ENCODE data around the gene SELENOO. TPM values are rescaled to one million over a fixed set of nuclear protein-coding genes. Genes with fewer than 3 reads are reported as not detected.

The SELENOO gene
- total RNA-seq, 2 experiments from 2014 or later, result 30.0 to 35.6 TPM

- Mint-ChIP-seq H3K4me1 (peaks cover 32% of the 10 kb centered on the region), H3K27me3 (no peaks in the 10 kb centered on the region), H3K36me3 (peaks cover 19% of the 10 kb centered on the region), H3K27ac (no peak overlapping the region), H3K4me3 (no peak overlapping the region), H3K9me3 (ENCODE audit: low read depth) (no peaks in the 10 kb centered on the region)
- CTCF ChIA-PET, result interaction anchor here (2.0 to 5.6 kb wide), 2 partner anchors 36 to 56 kb away, joined by 4 to 45 read pairs; no protein-coding TSS in a partner anchor
- ATAC-seq (no peak), DNase-seq (no peak)
Measured at GRCh38 chr22:50205781-50206569, 5.2 kb downstream of the SELENOO start.

DNA sequence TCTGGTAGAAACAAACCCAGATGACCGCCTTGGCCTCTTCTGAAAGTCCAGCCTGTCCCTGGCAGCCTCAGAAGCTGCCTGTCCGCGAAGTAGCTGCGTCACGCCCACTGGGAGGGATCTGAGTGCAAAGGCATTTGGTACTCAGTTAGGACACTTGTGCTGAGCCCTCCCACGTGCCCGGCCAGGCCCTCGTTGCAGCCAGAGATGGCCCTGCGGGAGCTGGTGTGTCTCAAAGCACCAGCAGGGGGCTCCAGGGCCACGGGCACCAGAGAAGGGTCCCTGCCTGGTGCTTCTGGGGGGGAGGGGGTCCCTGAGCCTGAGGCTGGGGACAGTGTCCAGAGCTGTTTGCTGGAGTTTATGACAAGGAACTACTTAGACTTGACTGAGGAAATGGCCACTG lies 5.8 kb downstream of the SELENOO start:
- Mint-ChIP-seq H3K4me1 (peaks cover 32% of the 10 kb centered on the region), H3K4me3 (no peak overlapping the region), H3K9me3 (ENCODE audit: low read depth) (no peaks in the 10 kb centered on the region), H3K27ac (no peak overlapping the region), H3K36me3 (peaks cover 19% of the 10 kb centered on the region), H3K27me3 (no peaks in the 10 kb centered on the region)
- CTCF ChIA-PET, result interaction anchor here (2.0 to 5.6 kb wide), 2 partner anchors 36 to 57 kb away, joined by 4 to 45 read pairs; no protein-coding TSS in a partner anchor
- DNase-seq (no peak), ATAC-seq (no peak)

GRCh38 chr22:50207383-50208140 lies 6.8 kb downstream of the SELENOO start:
- CTCF ChIA-PET, result interaction anchor here (1.2 to 5.6 kb wide), 4 partner anchors 17 to 58 kb away, joined by 3 to 45 read pairs (median 7); no protein-coding TSS in a partner anchor
- H3K27ac Mint-ChIP-seq, result peak overlapping the region; percentile 15
- H3K4me1 Mint-ChIP-seq, result peaks cover 25% of the 10 kb centered on the region
- no peaks in the 10 kb centered on the region for H3K27me3 Mint-ChIP-seq
- no peaks in the 10 kb centered on the region for H3K9me3 Mint-ChIP-seq (ENCODE audit: low read depth)
- no peak for DNase-seq
- no peak for ATAC-seq
- no peak overlapping the region for H3K4me3 Mint-ChIP-seq
- H3K36me3 Mint-ChIP-seq, result peaks cover 22% of the 10 kb centered on the region

GRCh38 chr22:50208430-50208938 lies 7.7 kb downstream of the SELENOO start:
- Mint-ChIP-seq H3K4me1 (peaks cover 19% of the 10 kb centered on the region), H3K36me3 (peaks cover 23% of the 10 kb centered on the region), H3K27me3 (no peaks in the 10 kb centered on the region), H3K27ac (no peak overlapping the region), H3K4me3 (no peak overlapping the region), H3K9me3 (ENCODE audit: low read depth) (no peaks in the 10 kb centered on the region)
- ATAC-seq, result no peak
- CTCF ChIA-PET, result interaction anchor here (0.9 to 5.6 kb wide), 6 partner anchors 17 to 59 kb away, joined by 3 to 45 read pairs (median 3); no protein-coding TSS in a partner anchor
- DNase-seq, result no peak

DNA sequence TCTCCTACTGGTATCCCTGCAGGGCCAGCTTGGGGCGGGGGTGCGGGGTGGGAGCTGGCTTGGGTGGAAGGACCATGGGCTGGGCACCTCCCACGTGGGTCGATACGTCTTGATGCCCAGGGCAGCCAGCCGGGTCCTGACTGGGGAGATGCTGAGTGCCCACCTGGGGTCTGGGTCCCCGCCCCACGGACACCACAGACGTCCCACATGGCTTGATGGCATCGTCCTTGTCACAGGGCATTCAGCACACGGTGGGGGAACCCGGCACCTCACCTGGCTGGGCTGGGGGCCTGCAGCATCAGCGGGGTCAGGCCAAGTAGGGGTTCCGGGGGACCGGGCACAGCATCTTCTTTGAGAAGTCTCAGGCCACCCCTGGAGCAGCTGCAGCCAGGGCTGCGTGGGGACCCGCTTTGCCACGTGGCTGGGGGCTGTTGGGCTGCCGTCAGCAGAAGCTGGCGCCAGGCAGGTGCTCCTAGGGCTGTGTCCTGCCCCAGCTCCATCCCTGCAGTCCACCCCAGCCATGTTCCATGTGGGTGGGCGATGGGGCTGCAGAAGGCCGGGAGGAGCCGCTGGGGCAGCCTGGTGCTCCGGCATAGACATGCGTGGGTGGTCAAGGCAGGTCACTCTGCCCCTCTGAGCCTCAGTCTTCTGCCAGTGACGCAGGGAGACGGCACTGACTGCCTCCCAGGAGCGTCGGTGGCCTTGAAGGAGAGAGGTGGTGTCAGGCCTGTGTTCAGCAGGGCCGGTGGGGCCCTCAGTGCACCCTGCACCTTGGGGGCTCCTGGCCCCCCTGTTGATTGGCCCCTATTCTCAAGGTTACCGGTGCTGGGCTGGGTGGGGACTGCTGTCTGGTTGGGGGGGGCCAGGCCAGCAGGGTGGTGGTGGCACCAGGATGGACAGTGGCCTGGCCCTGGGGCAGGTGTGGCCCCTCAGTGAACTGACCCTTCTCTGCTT lies 8.4 kb downstream of the SELENOO start:
- peak overlapping the region; percentile 71 for H3K27ac Mint-ChIP-seq
- peaks cover 18% of the 10 kb centered on the region for H3K4me1 Mint-ChIP-seq
- no peaks in the 10 kb centered on the region for H3K27me3 Mint-ChIP-seq
- ATAC-seq (peak; percentile 40), DNase-seq (no peak)
- CTCF ChIA-PET, result interaction anchor here (0.9 to 5.6 kb wide), 6 partner anchors 18 to 60 kb away, joined by 3 to 45 read pairs (median 3); no protein-coding TSS in a partner anchor
- no peak overlapping the region for H3K4me3 Mint-ChIP-seq
- H3K9me3 Mint-ChIP-seq (ENCODE audit: low read depth), result no peaks in the 10 kb centered on the region
- peaks cover 21% of the 10 kb centered on the region for H3K36me3 Mint-ChIP-seq

DNA sequence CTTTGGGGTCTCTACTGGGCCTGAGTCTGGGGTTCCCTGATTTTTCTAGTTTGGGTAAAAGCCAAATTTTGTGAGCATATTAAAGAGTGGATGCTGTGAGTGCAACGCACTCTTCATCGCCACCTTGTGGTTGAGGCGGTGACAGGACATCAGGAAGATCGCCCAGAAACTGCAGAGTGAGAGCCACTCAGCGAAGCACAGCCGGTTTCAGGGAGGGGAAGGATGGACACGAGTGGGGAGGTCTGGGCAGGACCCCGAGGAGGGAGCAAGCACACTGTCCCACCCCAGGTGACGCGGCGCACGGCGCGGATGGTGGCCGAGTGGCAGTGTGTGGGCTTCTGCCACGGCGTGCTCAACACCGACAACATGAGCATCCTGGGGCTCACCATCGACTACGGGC lies 9.1 kb downstream of the SELENOO start:
- H3K4me3 Mint-ChIP-seq, result no peak overlapping the region
- DNase-seq, result peak; percentile 81
- H3K4me1 Mint-ChIP-seq, result peaks cover 13% of the 10 kb centered on the region
- peak overlapping the region; percentile 71 for H3K27ac Mint-ChIP-seq
- peak; percentile 77 for ATAC-seq
- no peaks in the 10 kb centered on the region for H3K9me3 Mint-ChIP-seq (ENCODE audit: low read depth)
- peaks cover 22% of the 10 kb centered on the region for H3K36me3 Mint-ChIP-seq
- CTCF ChIA-PET, result interaction anchor here (1.3 to 5.6 kb wide), 3 partner anchors 9 to 60 kb away, joined by 3 to 45 read pairs (median 41); partner anchors contain the start of gene SELENOO
- no peaks in the 10 kb centered on the region for H3K27me3 Mint-ChIP-seq

DNA sequence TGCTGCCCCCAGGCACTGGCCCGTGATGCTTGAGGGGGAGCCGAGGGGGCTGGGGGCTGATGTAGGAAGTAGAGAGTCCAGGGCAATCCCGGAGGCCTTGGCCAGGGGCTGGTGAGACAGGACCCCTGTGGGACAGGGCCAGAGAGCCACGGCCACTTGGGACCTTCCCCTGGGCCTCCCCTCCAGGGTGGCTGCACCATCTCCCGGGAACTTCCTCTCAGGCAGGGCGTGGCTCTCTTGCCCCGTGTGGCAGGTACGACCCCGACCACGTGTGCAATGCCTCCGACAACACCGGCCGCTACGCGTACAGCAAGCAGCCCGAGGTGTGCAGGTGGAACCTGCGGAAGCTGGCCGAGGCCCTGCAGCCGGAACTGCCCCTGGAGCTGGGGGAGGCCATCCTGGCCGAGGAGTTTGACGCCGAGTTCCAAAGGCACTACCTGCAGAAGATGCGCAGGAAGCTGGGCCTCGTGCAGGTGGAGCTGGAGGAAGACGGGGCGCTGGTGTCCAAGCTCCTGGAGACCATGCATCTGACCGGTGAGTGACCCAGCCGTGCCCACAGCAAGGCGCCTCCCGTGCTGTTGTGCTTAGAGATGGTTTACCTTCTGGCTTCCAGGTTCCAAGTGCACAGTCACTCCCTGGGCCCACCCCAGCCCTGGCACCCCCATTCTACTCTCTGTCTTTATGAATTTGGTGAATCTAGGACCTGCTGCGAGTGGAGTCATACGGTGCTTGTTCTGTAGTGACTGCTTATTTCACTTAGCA lies 9.7 kb downstream of the SELENOO start:
- no peak for ATAC-seq
- H3K27ac Mint-ChIP-seq, result no peak overlapping the region
- no peaks in the 10 kb centered on the region for H3K27me3 Mint-ChIP-seq
- DNase-seq, result no peak
- no peaks in the 10 kb centered on the region for H3K9me3 Mint-ChIP-seq (ENCODE audit: low read depth)
- peaks cover 22% of the 10 kb centered on the region for H3K36me3 Mint-ChIP-seq
- peaks cover 10% of the 10 kb centered on the region for H3K4me1 Mint-ChIP-seq
- CTCF ChIA-PET, result interaction anchor here (0.7 to 5.0 kb wide), 6 partner anchors 9 to 61 kb away, joined by 3 to 41 read pairs (median 4); partner anchors contain the start of gene SELENOO
- H3K4me3 Mint-ChIP-seq, result no peak overlapping the region

- CTCF ChIA-PET, result interaction anchor here (0.7 to 5.0 kb wide), 6 partner anchors 10 to 62 kb away, joined by 3 to 41 read pairs (median 4); partner anchors contain the start of gene SELENOO
- ATAC-seq, result no peak
Measured at GRCh38 chr22:50211147-50211546, 10.3 kb downstream of the SELENOO start.

DNA sequence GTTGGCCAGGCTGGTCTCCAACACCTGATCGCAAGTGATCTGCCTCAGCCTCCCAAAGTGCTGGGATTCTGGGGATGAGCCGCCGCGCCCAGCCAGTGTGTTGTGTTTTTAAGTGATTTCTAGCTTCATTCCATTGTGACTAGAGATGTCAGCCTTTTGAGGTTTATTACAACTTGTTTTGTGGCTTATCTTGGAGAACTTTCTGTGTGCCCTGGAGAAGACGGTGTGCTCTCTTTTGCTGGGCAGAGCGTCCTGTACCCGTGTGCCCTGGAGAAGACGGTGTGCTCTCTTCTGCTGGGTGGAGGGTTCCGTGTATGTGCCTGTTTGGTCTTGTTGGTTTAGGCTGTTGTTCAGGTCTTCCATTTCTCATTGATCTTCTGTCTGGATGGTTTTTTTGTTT lies 12.5 kb downstream of the SELENOO start:
- Mint-ChIP-seq H3K27ac (no peak overlapping the region), H3K36me3 (peaks cover 22% of the 10 kb centered on the region)
- CTCF ChIA-PET, result interaction anchor here (0.9 to 5.0 kb wide), 3 partner anchors 20 to 64 kb away, joined by 3 to 41 read pairs (median 3); no protein-coding TSS in a partner anchor

More at GRCh38 chr22:50211147-50211546, 10.3 kb downstream of the SELENOO start:
- Mint-ChIP-seq H3K4me1 (peaks cover 10% of the 10 kb centered on the region), H3K36me3 (peaks cover 22% of the 10 kb centered on the region), H3K27me3 (no peaks in the 10 kb centered on the region), H3K4me3 (no peak overlapping the region), H3K27ac (no peak overlapping the region), H3K9me3 (ENCODE audit: low read depth) (no peaks in the 10 kb centered on the region)
- no peak for DNase-seq

DNA sequence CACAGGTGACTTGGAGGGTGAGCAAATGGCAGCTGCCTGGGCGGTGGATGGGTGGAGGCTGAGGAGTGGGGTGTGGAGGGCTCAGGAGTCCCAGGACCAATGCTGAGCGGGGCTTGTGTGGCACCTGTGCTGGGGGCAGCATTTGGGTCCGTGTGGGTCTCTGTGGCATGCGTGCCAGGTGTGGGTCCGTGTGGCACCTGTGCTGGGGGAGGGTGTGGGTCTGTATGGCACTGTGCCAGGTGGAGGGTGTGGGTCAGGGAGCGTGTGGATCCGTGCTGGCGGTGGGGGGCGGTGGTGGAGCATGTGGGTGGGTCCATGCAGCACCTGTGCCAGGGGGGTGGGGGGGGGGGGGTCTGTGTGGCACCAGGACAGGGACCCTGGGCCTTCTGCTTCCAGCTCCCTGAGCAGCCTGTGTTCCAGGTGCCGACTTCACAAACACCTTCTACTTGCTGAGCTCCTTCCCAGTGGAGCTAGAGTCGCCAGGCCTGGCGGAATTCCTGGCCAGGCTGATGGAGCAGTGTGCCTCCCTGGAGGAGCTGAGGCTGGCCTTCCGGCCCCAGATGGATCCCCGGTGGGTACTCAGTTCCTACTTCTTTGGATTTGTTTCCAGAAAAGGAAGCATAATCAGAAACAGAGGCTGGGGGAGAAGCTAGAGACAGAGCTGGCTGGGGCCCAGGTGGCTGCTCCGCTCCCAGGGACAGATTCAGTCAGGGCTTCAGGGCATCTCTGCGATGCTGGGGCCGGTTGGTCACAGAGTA lies 14.7 kb downstream of the SELENOO start:
- Mint-ChIP-seq H3K9me3 (ENCODE audit: low read depth) (no peaks in the 10 kb centered on the region), H3K4me1 (peaks cover 1% of the 10 kb centered on the region)
- ATAC-seq, result no peak

More for the DNA sequence above, 12.5 kb downstream of the SELENOO start:
- peaks cover 6% of the 10 kb centered on the region for H3K4me1 Mint-ChIP-seq
- H3K27me3 Mint-ChIP-seq, result no peaks in the 10 kb centered on the region
- H3K4me3 Mint-ChIP-seq, result no peak overlapping the region
- no peaks in the 10 kb centered on the region for H3K9me3 Mint-ChIP-seq (ENCODE audit: low read depth)
- DNase-seq (no peak), ATAC-seq (no peak)

DNA sequence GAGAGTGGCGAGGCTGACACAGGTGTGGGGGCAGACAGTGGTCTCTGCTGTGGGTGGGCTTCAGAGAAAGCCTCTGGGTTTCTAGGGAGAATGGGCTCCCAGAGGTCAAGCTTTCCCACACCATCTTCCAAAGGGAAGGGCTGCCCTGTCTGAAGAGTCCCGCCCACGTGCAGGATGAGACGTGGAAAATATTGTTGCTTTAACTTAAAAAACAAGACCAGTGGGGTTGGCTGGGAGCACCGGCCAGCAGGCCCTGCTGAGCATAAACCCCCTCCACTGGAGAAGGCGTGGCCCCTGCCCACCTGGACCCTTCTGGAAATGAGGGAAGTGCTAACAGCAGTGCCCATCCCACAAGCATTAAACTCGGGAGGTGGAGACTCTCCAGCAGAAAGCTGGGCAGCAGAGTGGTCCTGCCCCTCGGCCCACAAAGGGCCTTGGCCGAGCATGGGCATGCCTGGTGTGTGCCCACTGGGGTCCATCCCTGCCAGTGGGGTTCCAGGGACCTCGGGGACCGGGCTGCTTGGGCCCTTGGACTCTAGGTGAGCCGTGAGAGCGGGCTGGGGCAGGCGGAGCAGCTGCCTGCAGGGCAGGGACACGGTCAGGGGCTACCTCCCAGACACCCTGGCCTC lies 15.4 kb downstream of the SELENOO start:
- Mint-ChIP-seq H3K4me3 (no peak overlapping the region), H3K9me3 (ENCODE audit: low read depth) (no peaks in the 10 kb centered on the region), H3K27me3 (no peaks in the 10 kb centered on the region), H3K27ac (peak overlapping the region; percentile 56), H3K36me3 (peaks cover 24% of the 10 kb centered on the region), H3K4me1 (peaks cover 1% of the 10 kb centered on the region)
- ATAC-seq, result no peak
- CTCF ChIA-PET, result interaction anchor here (1.3 kb wide), 1 partner anchor 67 kb away, joined by 3 read pairs; no protein-coding TSS in a partner anchor
- no peak for DNase-seq

More for the DNA sequence above, 14.7 kb downstream of the SELENOO start:
- H3K36me3 Mint-ChIP-seq, result peaks cover 19% of the 10 kb centered on the region
- CTCF ChIA-PET, result interaction anchor here (1.3 kb wide), 1 partner anchor 66 kb away, joined by 3 read pairs; no protein-coding TSS in a partner anchor
- no peak overlapping the region for H3K4me3 Mint-ChIP-seq
- H3K27me3 Mint-ChIP-seq, result no peaks in the 10 kb centered on the region
- no peak for DNase-seq
- H3K27ac Mint-ChIP-seq, result peak overlapping the region; percentile 56

Measured in activated CD8-positive, alpha-beta memory T cell treated with anti-CD3 and anti-CD28 coated beads, Interleukin-2, amount 10 ng/mL, durations not matched to agents 7 days and 5 days (primary cell).